Right atrium auricular region (tissue), 2 donors: ENCODE data around the gene ARMCX1. TPM values are rescaled to one million over a fixed set of nuclear protein-coding genes. Genes with fewer than 3 reads are reported as not detected.

Experiments
- DNase-seq: peaks from one replicate; pipeline ENCODE4 v3.0.0-alpha.2; 2019; ENCODE audit warnings: low spot score
- H3K27ac ChIP-seq, 2 donors: fragments of 200-600 bp; sonication (generic); 1 replicate in 1 of 2; 2 replicates in 1 of 2; pipeline ENCODE4 v1.5.1; 2016 to 2019
- H3K27me3 ChIP-seq, 2 donors: fragments of 200-600 bp; sonication (generic); one replicate each; pipeline versions ENCODE4 v1.5.1 to v1.6.0; 2017 to 2019
- H3K36me3 ChIP-seq: fragments of 200-600 bp; sonication (generic); one replicate; pipeline ENCODE4 v1.5.1; 2016
- H3K4me1 ChIP-seq, 2 donors: fragments of 200-600 bp; sonication (generic); one replicate each; pipeline versions ENCODE4 v1.5.1 to v1.6.0; 2017 to 2019
- H3K4me3 ChIP-seq, 2 donors: fragments of 200-600 bp; sonication (generic); 1 replicate in 1 of 2; 2 replicates in 1 of 2; pipeline ENCODE4 v1.5.1; 2017 to 2019; ENCODE audit warnings: mild to moderate bottlenecking in 1 of 2, moderate library complexity in 1 of 2
- H3K9me3 ChIP-seq, 2 donors: fragments of 200-600 bp; sonication (generic); one replicate each; pipeline ENCODE4 v1.5.1; 2019
- total RNA-seq, 2 donors: library from RNA; depleted of rRNA; stranded (reverse); fragments of >200 nt; gene quantifications; one replicate each; pipeline ENCODE4 v1.1.0, GENCODE V29; 2016
- TF ChIP-seq, protein P1 (sequence below), 2 donors: fragments of 200-600 bp; sonication (generic); IDR thresholded peaks; one replicate each; pipeline ENCODE4 v1.5.1; 2019; ENCODE audit warnings: antibody characterized with exemption in 2 of 2

Gene ARMCX1
- total RNA-seq, 2 donors from 2014 or later: 27.2 to 33.4 TPM

DNA sequence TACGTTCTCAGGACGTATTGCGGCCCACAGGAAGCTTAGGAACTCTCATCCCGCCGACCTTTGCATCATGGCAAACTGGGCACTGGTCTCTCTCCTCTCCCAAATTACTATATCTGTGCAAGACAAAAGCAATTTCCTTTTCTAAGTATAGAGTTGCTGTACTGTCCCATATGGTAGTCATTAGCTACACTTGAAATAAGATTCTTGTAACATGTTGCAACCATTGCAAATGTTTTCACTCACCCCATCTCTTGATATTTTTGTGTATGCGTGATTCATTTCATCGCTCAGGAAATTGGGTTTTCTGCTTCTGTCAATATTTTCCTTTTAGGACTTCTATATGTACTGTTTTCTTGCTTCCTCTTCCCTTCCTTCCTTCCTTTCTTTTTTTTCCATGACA, 51.7 kb downstream of the ARMCX1 start:
- Histone ChIP-seq H3K27me3 (no peaks in the 10 kb centered on the region), H3K36me3 (no peaks in the 10 kb centered on the region), H3K9me3 (no peaks in the 10 kb centered on the region), H3K4me1 (no peaks in the 10 kb centered on the region), H3K27ac (no peak overlapping the region), H3K4me3 (no peak overlapping the region)
- DNase-seq: no peak
- TF ChIP-seq, protein P1, sequence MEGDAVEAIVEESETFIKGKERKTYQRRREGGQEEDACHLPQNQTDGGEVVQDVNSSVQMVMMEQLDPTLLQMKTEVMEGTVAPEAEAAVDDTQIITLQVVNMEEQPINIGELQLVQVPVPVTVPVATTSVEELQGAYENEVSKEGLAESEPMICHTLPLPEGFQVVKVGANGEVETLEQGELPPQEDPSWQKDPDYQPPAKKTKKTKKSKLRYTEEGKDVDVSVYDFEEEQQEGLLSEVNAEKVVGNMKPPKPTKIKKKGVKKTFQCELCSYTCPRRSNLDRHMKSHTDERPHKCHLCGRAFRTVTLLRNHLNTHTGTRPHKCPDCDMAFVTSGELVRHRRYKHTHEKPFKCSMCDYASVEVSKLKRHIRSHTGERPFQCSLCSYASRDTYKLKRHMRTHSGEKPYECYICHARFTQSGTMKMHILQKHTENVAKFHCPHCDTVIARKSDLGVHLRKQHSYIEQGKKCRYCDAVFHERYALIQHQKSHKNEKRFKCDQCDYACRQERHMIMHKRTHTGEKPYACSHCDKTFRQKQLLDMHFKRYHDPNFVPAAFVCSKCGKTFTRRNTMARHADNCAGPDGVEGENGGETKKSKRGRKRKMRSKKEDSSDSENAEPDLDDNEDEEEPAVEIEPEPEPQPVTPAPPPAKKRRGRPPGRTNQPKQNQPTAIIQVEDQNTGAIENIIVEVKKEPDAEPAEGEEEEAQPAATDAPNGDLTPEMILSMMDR (IDR thresholded peaks at IDR 0.05): no peak

Other genes starting within 250 kb of the ARMCX1 start
- 1 to 10 TPM; 4.5 to 6.3 TPM for gene TIMM8A, start 201.8 kb upstream of the ARMCX1 start, total RNA-seq
- 1 to 10 TPM; 2.1 to 2.4 TPM for gene BTK, start 164.4 kb upstream of the ARMCX1 start, total RNA-seq
- 1,000 to 10,000 TPM in 1 of 2 donors, 100 to 1,000 TPM in 1; 495 to 1,021 TPM for gene RPL36A, start 159.5 kb upstream of the ARMCX1 start, total RNA-seq
- gene GLA, start 142.6 kb upstream of the ARMCX1 start, total RNA-seq: 10 to 100 TPM in 1 of 2 donors, 1 to 10 TPM in 1; 9.7 to 11.8 TPM
- gene HNRNPH2, start 142.3 kb upstream of the ARMCX1 start, total RNA-seq: 10 to 100 TPM; 40.5 to 48.5 TPM
- gene ARMCX4, start 65.1 kb upstream of the ARMCX1 start, total RNA-seq: 1 to 10 TPM; 5.9 to 9.5 TPM
- 10 to 100 TPM; 12.3 to 18.9 TPM for gene ARMCX6, start 67.5 kb downstream of the ARMCX1 start, total RNA-seq
- gene ARMCX3, start 72.6 kb downstream of the ARMCX1 start, total RNA-seq: 10 to 100 TPM; 40.6 to 57.7 TPM
- 10 to 100 TPM; 34.2 to 43.9 TPM for gene ARMCX2, start 109.3 kb downstream of the ARMCX1 start, total RNA-seq